ENCODE results near the gene ARSG. TPM values are rescaled to one million over a fixed set of nuclear protein-coding genes. Genes with fewer than 3 reads are reported as not detected.
"Not testable (repeated sequence)": the region's sequence is repeated elsewhere in the genome, so short reads cannot be mapped to it uniquely, and the experiment has no call there.

The ARSG gene
- total and polyA plus RNA-seq, 2 donors (not counting 3 experiments of a cell fraction or from before 2014, with no cell fraction given) = 3.9 to 7.0 TPM

DNA sequence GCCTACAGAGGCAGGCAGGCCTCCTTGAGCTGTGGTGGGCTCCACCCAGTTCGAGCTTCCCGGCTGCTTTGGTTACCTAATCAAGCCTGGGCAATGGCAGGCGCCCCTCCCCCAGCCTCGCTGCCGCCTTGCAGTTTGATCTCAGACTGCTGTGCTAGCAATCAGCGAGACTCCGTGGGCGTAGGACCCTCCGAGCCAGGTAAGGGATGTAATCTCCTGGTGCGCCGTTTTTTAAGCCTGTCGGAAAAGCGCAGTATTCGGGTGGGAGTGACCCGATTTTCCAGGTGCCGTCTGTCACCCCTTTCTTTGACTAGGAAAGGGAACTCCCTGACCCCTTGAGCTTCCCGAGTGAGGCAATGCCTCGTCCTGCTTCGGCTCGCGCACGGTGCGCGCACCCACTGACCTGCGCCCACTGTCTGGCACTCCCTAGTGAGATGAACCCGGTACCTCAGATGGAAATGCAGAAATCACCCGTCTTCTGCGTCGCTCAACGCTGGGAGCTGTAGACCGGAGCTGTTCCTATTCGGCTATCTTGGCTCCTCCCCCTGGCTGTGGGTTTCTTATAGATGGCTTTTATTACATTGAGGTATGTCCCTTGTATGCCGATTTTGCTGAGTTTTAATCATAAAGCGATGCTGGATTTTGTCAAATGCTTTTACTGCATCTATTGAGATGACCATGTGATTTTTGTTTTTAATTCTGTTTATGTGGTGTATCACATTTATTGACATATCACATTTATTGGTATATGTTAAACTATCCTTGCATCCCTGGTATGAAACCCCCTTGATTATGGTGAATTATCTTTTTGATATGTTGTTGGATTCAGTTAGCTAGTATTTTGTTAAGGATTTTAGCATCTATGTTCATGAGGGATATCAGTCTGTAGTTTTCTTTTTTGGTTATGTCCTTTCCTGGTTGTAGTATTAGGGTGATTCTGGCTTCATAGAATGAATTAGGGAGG, 122.6 kb downstream of the ARSG start:
- FAIRE-seq; H3K27ac ChIP-seq (ENCODE audit: insufficient read depth, low read depth, low read length); H3K36me3 ChIP-seq (ENCODE audit: control insufficient read depth in 2 of 2, extremely low read depth in 1 of 2, insufficient read depth in 2 of 2, low read length in 2 of 2); H3K9me3 ChIP-seq (replicated peaks; ENCODE audit: control insufficient read depth, insufficient read depth, low read length); H3K79me2 ChIP-seq (ENCODE audit: control insufficient read depth, insufficient read depth, low read length); BruUV-seq (replicated peaks); H3K4me1 ChIP-seq (ENCODE audit: control insufficient read depth, extremely low read depth, insufficient read depth, low read length); H3K27me3 ChIP-seq (ENCODE audit: control insufficient read depth in 2 of 2, insufficient read depth in 2 of 2, low read length in 2 of 2); H3K4me2 ChIP-seq (ENCODE audit: insufficient read depth, low read length); intact Hi-C loops (cut with micrococcal nuclease); H4K20me1 ChIP-seq (replicated peaks; ENCODE audit: control insufficient read depth, extremely low read depth, insufficient read depth, low read length); dilution Hi-C loops (cut with MboI; ENCODE audit: extremely low pct_ligation_motif_present, low sequenced_read_pairs); POLR2A ChIA-PET; H3K9me1 ChIP-seq (replicated peaks; ENCODE audit: control insufficient read depth, extremely low read depth, insufficient read depth, low read length); DNase-seq (ENCODE audit: low read depth, low spot score); H3K9ac ChIP-seq (replicated peaks; ENCODE audit: extremely low read depth, insufficient read depth, low read length): not testable (repeated sequence)
- Histone ChIP-seq H3K4me3 (replicated peaks in 1 of 3; ENCODE audit: insufficient read depth in 1 of 3, low read depth in 1 of 3, low read length in 3 of 3) (peak overlapping the region in 2 of 3 experiments; percentile 22 to 36), H2AFZ (ENCODE audit: low read depth, low read length) (peak overlapping the region; percentile 66)
- CTCF ChIA-PET = interaction anchor here (2.0 kb wide), 1 partner anchor 15 kb away, joined by 6 read pairs; no protein-coding TSS in a partner anchor

DNA sequence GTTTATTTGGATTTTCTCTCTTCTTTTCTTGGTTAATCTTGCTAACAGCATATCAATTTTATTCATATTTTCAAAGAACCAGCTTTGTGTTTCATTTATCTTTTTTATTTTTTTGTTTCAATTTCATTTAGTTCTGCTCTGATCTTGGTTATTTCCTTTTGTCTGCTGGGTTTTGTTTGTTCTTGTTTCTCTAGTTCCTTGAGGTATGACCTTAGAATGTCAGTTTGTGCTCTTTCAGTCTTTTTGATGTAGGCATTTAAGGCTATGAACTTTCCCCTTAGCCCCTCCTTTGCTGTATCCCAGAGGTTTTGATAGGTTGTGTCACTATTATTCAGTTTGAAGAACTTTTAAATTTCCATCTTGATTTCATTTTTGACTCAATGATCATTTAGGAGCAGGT, 123.6 kb downstream of the ARSG start:
- H4K20me1 ChIP-seq (replicated peaks; ENCODE audit: control insufficient read depth, extremely low read depth, insufficient read depth, low read length); H3K27me3 ChIP-seq (ENCODE audit: control insufficient read depth in 2 of 2, insufficient read depth in 2 of 2, low read length in 2 of 2); POLR2A ChIA-PET; H3K4me2 ChIP-seq (ENCODE audit: insufficient read depth, low read length); H3K79me2 ChIP-seq (ENCODE audit: control insufficient read depth, insufficient read depth, low read length); intact Hi-C loops (cut with micrococcal nuclease); H3K36me3 ChIP-seq (ENCODE audit: control insufficient read depth in 2 of 2, extremely low read depth in 1 of 2, insufficient read depth in 2 of 2, low read length in 2 of 2); H2AFZ ChIP-seq (ENCODE audit: low read depth, low read length); FAIRE-seq; H3K4me3 ChIP-seq (replicated peaks in 1 of 3; ENCODE audit: insufficient read depth in 1 of 3, low read depth in 1 of 3, low read length in 3 of 3); H3K9me1 ChIP-seq (replicated peaks; ENCODE audit: control insufficient read depth, extremely low read depth, insufficient read depth, low read length); DNase-seq (ENCODE audit: low read depth, low spot score); H3K9me3 ChIP-seq (replicated peaks; ENCODE audit: control insufficient read depth, insufficient read depth, low read length); BruUV-seq (replicated peaks); H3K9ac ChIP-seq (replicated peaks; ENCODE audit: extremely low read depth, insufficient read depth, low read length); dilution Hi-C loops (cut with MboI; ENCODE audit: extremely low pct_ligation_motif_present, low sequenced_read_pairs); H3K4me1 ChIP-seq (ENCODE audit: control insufficient read depth, extremely low read depth, insufficient read depth, low read length); H3K27ac ChIP-seq (ENCODE audit: insufficient read depth, low read depth, low read length): not testable (repeated sequence)
- CTCF ChIA-PET = interaction anchor here (2.0 kb wide), 1 partner anchor 16 kb away, joined by 6 read pairs; no protein-coding TSS in a partner anchor
